ENCODE data around the gene ZNF487. TPM values are rescaled to one million over a fixed set of nuclear protein-coding genes. Genes with fewer than 3 reads are reported as not detected.
A peak's percentile ranks its signal among the peaks of the same experiment; 100 is the strongest.

Gene ZNF487
- total and polyA plus RNA-seq, 2 of the 4 experiments (the other 2 are of a cell fraction) = 1.7 to 2.7 TPM

DNA sequence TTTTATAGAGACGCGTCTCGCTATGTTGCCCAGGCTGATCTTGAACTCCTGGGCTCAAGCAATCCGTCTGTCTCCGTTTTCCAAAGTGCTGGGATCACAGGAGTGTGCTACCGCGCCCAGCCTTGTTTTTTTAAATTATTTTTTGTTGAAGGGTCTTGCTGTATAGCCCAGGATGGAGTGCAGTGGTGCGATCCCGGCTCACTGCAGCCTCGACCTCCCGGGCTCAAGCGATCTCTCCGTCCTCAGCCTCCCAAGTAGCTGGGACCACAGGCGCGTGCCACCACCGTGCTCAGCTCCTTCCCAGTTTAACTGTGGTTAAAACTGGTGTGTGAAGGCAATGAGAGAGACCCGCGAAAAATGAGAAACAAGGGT is 16.9 kb upstream of the ZNF487 start:
- dilution Hi-C loops (cut with HindIII; ENCODE audit: low sequenced_read_pairs, unreplicated experiment) = no loop called here
- peak overlapping the region; percentile 83 for H2BK5ac ChIP-seq (ENCODE audit: low read depth, low read length, poor library complexity, severe bottlenecking)
- peak; percentile 1; the same call in 1 of the 2 replicates for ATAC-seq (ENCODE audit: low read depth)

More for the DNA sequence above, 16.9 kb upstream of the ZNF487 start:
- H4K91ac ChIP-seq (ENCODE audit: insufficient read depth, low read depth, low read length) = peak overlapping the region; percentile 94
- H3K9me3 ChIP-seq (ENCODE audit: control insufficient read depth, insufficient read depth, low read length) = no peaks in the 10 kb centered on the region
- H2BK120ac ChIP-seq (ENCODE audit: low read depth, low read length) = peak overlapping the region; percentile 95
- H3K4me3 ChIP-seq (ENCODE audit: insufficient read depth, low read depth, low read length) = peak overlapping the region; percentile 46
- H3K4ac ChIP-seq (ENCODE audit: low read depth, low read length) = peak overlapping the region; percentile 98
- WGBS, 2 experiments (ENCODE audit: extremely low coverage in 2 of 2, insufficient read length in 1 of 2) = 75% methylated on average over 11 of the region's 18 CpGs; no CpG with 5 or more reads in 1 of the 2 experiments
- no peaks in the 10 kb centered on the region for H3K79me1 ChIP-seq (ENCODE audit: low read depth in 1 of 2, low read length in 2 of 2)
- no peaks in the 10 kb centered on the region for H3K36me3 ChIP-seq (ENCODE audit: control insufficient read depth, insufficient read depth, low read length)
- in situ Hi-C loops (cut with MboI; ENCODE audit: low sequenced_read_pairs) (loop anchor here (25.0 kb wide), 1 partner anchor 1567 kb away; the partner anchor contains the start of gene DEPP1), intact Hi-C loops (cut with micrococcal nuclease) (no loop called here)
- peak overlapping the region; percentile 100 for H3K14ac ChIP-seq (replicated peaks; ENCODE audit: low read depth, low read length)
- H3K27ac ChIP-seq (ENCODE audit: insufficient read depth, low read length) = peak overlapping the region; percentile 97
- no peak for DNase-seq
- peak overlapping the region; percentile 94 for H2AK5ac ChIP-seq (ENCODE audit: low read depth, low read length)
- peak overlapping the region; percentile 89 for H2AFZ ChIP-seq (replicated peaks; ENCODE audit: low read length, poor library complexity)
- TF ChIP-seq MAFK (IDR thresholded peaks at IDR 0.05; ENCODE audit: low read depth, low read length) (no peak), FOS (IDR thresholded peaks at IDR 0.05; ENCODE audit: low read depth, low read length) (no peak), BHLHE40 (IDR thresholded peaks at IDR 0.05; ENCODE audit: low read depth, low read length) (no peak), RCOR1 (IDR thresholded peaks at IDR 0.05; ENCODE audit: insufficient replicate concordance, low read length) (no peak)
- peak overlapping the region; percentile 87; the same call in 1 of the 3 replicates for H2BK15ac ChIP-seq (ENCODE audit: low read depth, low read length)
- H4K20me1 ChIP-seq (ENCODE audit: insufficient read depth, low read length) = no peaks in the 10 kb centered on the region
- H2AK9ac ChIP-seq (replicated peaks; ENCODE audit: low read depth, low read length, poor library complexity) = peak overlapping the region; percentile 96
- peak overlapping the region; percentile 74 for H3K4me2 ChIP-seq (ENCODE audit: low read depth, low read length)
- CTCF ChIA-PET = no interaction called here
- 0 out of 2 replicates have a peak, but pooled peaks cover 2% of the 10 kb centered on the region for H3K4me1 ChIP-seq (ENCODE audit: control insufficient read depth, insufficient read depth, low read length)
- H3K56ac ChIP-seq (ENCODE audit: extremely low read depth, insufficient read depth, low read length) = peak overlapping the region; percentile 84
- H4K5ac ChIP-seq (ENCODE audit: low read depth, low read length) = peak overlapping the region; percentile 97
- peak overlapping the region; percentile 85 for H3K9ac ChIP-seq (ENCODE audit: low read depth, low read length)
- H2BK20ac ChIP-seq (ENCODE audit: low read depth, low read length) = peak overlapping the region; percentile 64; the same call in 1 of the 2 replicates
- peak overlapping the region; percentile 89 for H3K18ac ChIP-seq (ENCODE audit: low read depth, low read length)
- no peaks in the 10 kb centered on the region for H3K27me3 ChIP-seq (ENCODE audit: control insufficient read depth, insufficient read depth, low read length)
- POLR2A ChIA-PET (ENCODE audit: unreplicated experiment) = no interaction called here
- H3K9me1 ChIP-seq (ENCODE audit: insufficient read depth, low read length) = no peaks in the 10 kb centered on the region
- peak overlapping the region; percentile 98 to 100 for H4K8ac ChIP-seq (ENCODE audit: low read depth in 2 of 2, low read length in 2 of 2)
- BruUV-seq (replicated peaks) = no TSS peak
- peak overlapping the region; percentile 96 for H3K23ac ChIP-seq (ENCODE audit: low read depth, low read length)

Data from IMR-90 (cell line).